Mesenchymal stem cell (in vitro differentiated cells and primary cell): Measurements from ENCODE around the gene HS3ST4.
"Not testable (repeated sequence)": the region's sequence is repeated elsewhere in the genome, so short reads cannot be mapped to it uniquely, and the experiment has no call there.

Experiments
- DNase-seq: peaks from one replicate; pipeline ENCODE4 v3.0.0-alpha.2; 2013
- H2AFZ ChIP-seq: one replicate; pipeline ENCODE4 v1.6.1; 2013; ENCODE audit warnings: low read depth, mild to moderate bottlenecking, control low read depth, inconsistent platforms, low read length, moderate library complexity
- H2AK5ac ChIP-seq: 2 replicates; pipeline ENCODE4 v1.6.1; 2013; ENCODE audit warnings: low read length, moderate library complexity, mild to moderate bottlenecking, inconsistent platforms; ENCODE audit not compliant: severe bottlenecking
- H2BK120ac ChIP-seq: one replicate; pipeline ENCODE4 v1.6.1; 2013; ENCODE audit warnings: low read depth, mild to moderate bottlenecking, inconsistent platforms, low read length, moderate library complexity
- H2BK12ac ChIP-seq, 2 experiments: one replicate each; pipeline ENCODE4 v1.6.1; 2013; ENCODE audit warnings: inconsistent platforms in 2 of 2, low read length in 2 of 2, mild to moderate bottlenecking in 2 of 2, moderate library complexity in 2 of 2, control low read depth in 1 of 2
- H2BK15ac ChIP-seq: one replicate; pipeline ENCODE4 v1.6.1; 2013; ENCODE audit warnings: mild to moderate bottlenecking, low read depth, inconsistent platforms; ENCODE audit not compliant: poor library complexity, severe bottlenecking
- H2BK5ac ChIP-seq: 2 replicates; pipeline ENCODE4 v1.6.1; 2013; ENCODE audit warnings: low read depth, mild to moderate bottlenecking, low read length, control low read depth, inconsistent platforms; ENCODE audit not compliant: poor library complexity, severe bottlenecking
- H3K14ac ChIP-seq, 2 experiments: one replicate each; pipeline ENCODE4 v1.6.1; 2013; ENCODE audit warnings: inconsistent platforms in 2 of 2, low read length in 2 of 2, control low read depth in 1 of 2, mild to moderate bottlenecking in 1 of 2, moderate library complexity in 1 of 2
- H3K18ac ChIP-seq, 2 experiments: one replicate each; pipeline ENCODE4 v1.6.1; 2013; ENCODE audit warnings: inconsistent platforms in 2 of 2, low read length in 2 of 2, control low read depth in 1 of 2, low read depth in 1 of 2, mild to moderate bottlenecking in 1 of 2
- H3K23ac ChIP-seq, 2 experiments: one replicate each; pipeline ENCODE4 v1.6.1; 2013; ENCODE audit warnings: inconsistent platforms in 2 of 2, low read length in 2 of 2, mild to moderate bottlenecking in 2 of 2, moderate library complexity in 2 of 2, control low read depth in 1 of 2
- H3K27ac ChIP-seq: 2 replicates; pipeline ENCODE4 v1.5.1; 2013; ENCODE audit warnings: mild to moderate bottlenecking, moderate library complexity, low read length, control low read depth, inconsistent platforms; ENCODE audit not compliant: poor library complexity, severe bottlenecking
- H3K27me3 ChIP-seq, 2 experiments: 2 replicates each; pipeline versions ENCODE4 v1.6.1 to v1.7.0; 2013; ENCODE audit warnings: low read length in 2 of 2, mild to moderate bottlenecking in 2 of 2, moderate library complexity in 2 of 2, control low read depth in 1 of 2, inconsistent platforms in 1 of 2; ENCODE audit not compliant: control insufficient read depth in 1 of 2, insufficient read depth in 1 of 2
- H3K36me3 ChIP-seq, 2 experiments: 2 replicates each; pipeline versions ENCODE4 v1.6.1 to v1.7.0; 2013; ENCODE audit warnings: low read length in 2 of 2, control low read depth in 1 of 2, inconsistent platforms in 1 of 2, low read depth in 1 of 2, mild to moderate bottlenecking in 1 of 2; ENCODE audit not compliant: insufficient read depth in 2 of 2, control insufficient read depth in 1 of 2
- H3K4ac ChIP-seq, 2 experiments: one replicate each; pipeline ENCODE4 v1.6.1; 2013; ENCODE audit warnings: inconsistent platforms in 2 of 2, low read length in 2 of 2, mild to moderate bottlenecking in 2 of 2, moderate library complexity in 2 of 2, control low read depth in 1 of 2, low read depth in 1 of 2
- H3K4me1 ChIP-seq: 2 replicates; pipeline ENCODE4 v1.6.1; 2013; ENCODE audit warnings: low read depth, low read length, control low read depth; ENCODE audit not compliant: control insufficient read depth, insufficient read depth
- H3K4me2 ChIP-seq: 2 replicates; pipeline ENCODE4 v1.6.1; 2013; ENCODE audit warnings: low read length, mild to moderate bottlenecking, inconsistent platforms; ENCODE audit not compliant: poor library complexity, severe bottlenecking
- H3K4me3 ChIP-seq, 2 experiments: 2 replicates each; pipeline versions ENCODE4 v1.5.1 to v1.7.0; 2013; ENCODE audit warnings: low read length in 2 of 2, mild to moderate bottlenecking in 2 of 2, control low read depth in 1 of 2, low read depth in 1 of 2; ENCODE audit not compliant: insufficient read depth in 1 of 2
- H3K79me1 ChIP-seq: replicated peaks from 2 replicates; pipeline ENCODE4 v1.6.1; 2013; ENCODE audit warnings: mild to moderate bottlenecking, control low read depth, low read length, inconsistent platforms; ENCODE audit not compliant: poor library complexity, severe bottlenecking
- H3K9ac ChIP-seq: 2 replicates; pipeline ENCODE4 v1.7.0; 2013; ENCODE audit warnings: mild to moderate bottlenecking, low read length, moderate library complexity
- H3K9me3 ChIP-seq: 2 replicates; pipeline ENCODE4 v1.7.0; 2013; ENCODE audit warnings: mild to moderate bottlenecking, low read length; ENCODE audit not compliant: control insufficient read depth
- H4K8ac ChIP-seq: one replicate; pipeline ENCODE4 v1.6.1; 2013; ENCODE audit warnings: inconsistent platforms, mild to moderate bottlenecking, low read length, moderate library complexity
- H4K91ac ChIP-seq: one replicate; pipeline ENCODE4 v1.6.1; 2013; ENCODE audit warnings: mild to moderate bottlenecking, low read length, inconsistent platforms
- WGBS: methylation state at CpG from one replicate; pipeline ENCODE4 v1.1.7; 2013; ENCODE audit warnings: mixed read lengths; 5-methylcytosine and 5-hydroxymethylcytosine counted together

The HS3ST4 gene

DNA sequence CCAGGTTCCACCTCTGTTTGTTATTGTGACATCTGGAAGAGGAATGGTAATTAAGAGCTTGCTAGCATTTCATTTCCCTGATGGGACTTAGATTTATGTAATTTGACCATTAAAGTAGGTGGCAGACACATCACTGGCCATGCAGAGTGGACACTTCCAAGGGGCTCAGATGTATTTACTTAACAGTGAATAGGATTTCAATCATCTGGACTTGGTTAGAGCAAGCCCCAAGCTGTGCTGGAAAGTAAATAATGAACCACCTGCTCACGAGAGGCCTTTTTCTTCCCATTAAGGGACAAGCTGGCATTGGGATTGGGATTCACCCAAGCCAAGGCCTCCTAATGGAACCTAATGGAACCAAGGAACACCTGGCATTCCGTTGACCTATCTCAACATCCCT, 395.3 kb downstream of the HS3ST4 start:
- Histone ChIP-seq H3K23ac (no peak overlapping the region), H2AK5ac (no peak overlapping the region), H3K14ac (no peak overlapping the region), H3K9me3 (no peaks in the 10 kb centered on the region), H3K4me2 (no peak overlapping the region), H3K27me3 (no peaks in the 10 kb centered on the region), H3K27ac (no peak overlapping the region), H3K4me3 (no peak overlapping the region), H3K4me1 (no peaks in the 10 kb centered on the region), H3K9ac (no peak overlapping the region), H2BK15ac (no peak overlapping the region), H4K8ac (no peak overlapping the region), H3K4ac (no peak overlapping the region), H3K36me3 (no peaks in the 10 kb centered on the region), H3K18ac (no peak overlapping the region), H2BK120ac (no peak overlapping the region), H2BK12ac (no peak overlapping the region), H4K91ac (no peak overlapping the region), H3K79me1 (no peaks in the 10 kb centered on the region), H2BK5ac (no peak overlapping the region), H2AFZ (no peak overlapping the region)
- 61% methylated on average over 2 of the region's 2 CpGs for WGBS
- no peak for DNase-seq

DNA sequence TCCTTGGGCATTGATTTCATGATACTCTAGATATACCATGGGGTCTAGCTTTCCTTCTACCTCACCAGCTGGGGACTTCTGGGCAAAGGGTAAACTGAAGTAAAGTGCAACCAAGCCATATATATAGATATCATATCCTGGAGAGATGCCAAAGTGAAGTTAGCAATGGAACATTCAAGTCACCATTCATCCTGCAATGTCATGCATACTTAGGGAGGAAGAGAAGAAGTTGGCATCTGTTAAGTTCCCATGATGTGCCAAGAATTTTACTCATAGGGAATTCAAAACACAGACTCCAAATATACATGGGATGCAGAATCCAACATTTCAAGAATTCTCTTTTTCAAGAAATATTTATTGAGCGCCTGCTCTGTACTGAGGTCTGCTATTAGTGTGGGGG, 399.8 kb downstream of the HS3ST4 start:
- Histone ChIP-seq H3K23ac (no peak overlapping the region), H4K8ac (no peak overlapping the region), H2AK5ac (no peak overlapping the region), H2BK12ac (no peak overlapping the region), H3K27ac (no peak overlapping the region), H3K14ac (no peak overlapping the region), H2AFZ (no peak overlapping the region), H4K91ac (no peak overlapping the region), H3K79me1 (no peaks in the 10 kb centered on the region), H3K4me1 (no peaks in the 10 kb centered on the region), H3K36me3 (no peaks in the 10 kb centered on the region), H3K9me3 (no peaks in the 10 kb centered on the region), H3K9ac (no peak overlapping the region), H3K4me2 (no peak overlapping the region), H2BK15ac (no peak overlapping the region), H2BK120ac (no peak overlapping the region), H3K18ac (no peak overlapping the region), H2BK5ac (no peak overlapping the region), H3K4ac (no peak overlapping the region), H3K27me3 (no peaks in the 10 kb centered on the region), H3K4me3 (no peak overlapping the region)
- DNase-seq, result no peak
- WGBS, result 94% methylated on average over 1 of the region's 1 CpG

DNA sequence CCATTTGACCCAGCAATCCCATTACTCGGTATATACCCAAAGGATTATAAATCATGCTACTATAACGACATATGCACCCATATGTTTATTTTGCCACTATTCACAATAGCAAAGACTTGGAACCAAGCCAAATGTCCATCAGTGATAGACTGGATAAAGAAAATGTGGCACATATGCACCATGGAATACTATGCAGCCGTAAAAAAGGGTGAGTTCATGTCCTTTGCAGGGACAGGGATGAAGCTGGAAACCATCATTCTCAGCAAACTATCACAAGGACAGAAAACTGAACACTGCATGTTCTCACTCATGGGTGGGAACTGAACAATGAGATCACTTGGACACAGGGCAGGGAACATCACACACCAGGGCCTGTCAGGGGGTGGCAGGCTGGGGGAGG, 406.4 kb downstream of the HS3ST4 start:
- not testable (repeated sequence) for H2BK12ac ChIP-seq, H3K9me3 ChIP-seq, H3K36me3 ChIP-seq, H2BK15ac ChIP-seq, H2AK5ac ChIP-seq, H3K4me1 ChIP-seq, H3K9ac ChIP-seq, H2BK120ac ChIP-seq, H3K4me2 ChIP-seq, H4K8ac ChIP-seq, H2AFZ ChIP-seq, H2BK5ac ChIP-seq, H3K23ac ChIP-seq, H3K4ac ChIP-seq, H3K27me3 ChIP-seq, H3K27ac ChIP-seq, H3K4me3 ChIP-seq, H3K79me1 ChIP-seq, H4K91ac ChIP-seq, DNase-seq, H3K14ac ChIP-seq, H3K18ac ChIP-seq
- WGBS, result 81% methylated on average over 3 of the region's 3 CpGs

DNA sequence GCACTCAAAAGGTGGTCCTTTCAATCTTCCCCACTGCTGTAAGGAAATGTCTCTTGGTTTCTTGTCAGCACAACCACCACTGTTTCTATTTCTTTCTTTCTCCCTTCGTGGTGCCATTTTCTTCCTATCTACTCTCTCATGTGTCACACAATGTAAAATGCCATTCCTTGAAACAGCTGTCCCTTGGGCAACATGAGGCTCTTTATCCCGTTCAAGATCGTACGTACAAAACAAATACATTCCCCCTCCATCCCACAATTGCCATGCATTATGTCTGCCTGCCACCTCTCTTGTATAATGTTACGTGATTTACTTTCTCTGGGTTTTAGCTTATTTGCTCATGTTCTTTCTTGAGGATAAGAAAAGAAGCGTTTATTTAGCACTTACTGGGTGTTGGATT, 410.6 kb downstream of the HS3ST4 start:
- Histone ChIP-seq H3K27me3 (no peaks in the 10 kb centered on the region), H2AK5ac (no peak overlapping the region), H3K4me1 (no peaks in the 10 kb centered on the region), H3K4ac (no peak overlapping the region), H3K9me3 (no peaks in the 10 kb centered on the region), H3K14ac (no peak overlapping the region), H4K8ac (no peak overlapping the region), H2BK5ac (no peak overlapping the region), H3K79me1 (no peaks in the 10 kb centered on the region), H4K91ac (no peak overlapping the region), H2BK15ac (no peak overlapping the region), H3K18ac (no peak overlapping the region), H3K23ac (no peak overlapping the region), H3K4me3 (no peak overlapping the region), H3K9ac (no peak overlapping the region), H3K36me3 (no peaks in the 10 kb centered on the region), H3K27ac (no peak overlapping the region), H2BK12ac (no peak overlapping the region), H2AFZ (no peak overlapping the region), H3K4me2 (no peak overlapping the region), H2BK120ac (no peak overlapping the region)
- WGBS, result 69% methylated on average over 5 of the region's 6 CpGs
- no peak for DNase-seq
